GM19239 (cell line): ENCODE measurements around the gene GABRG3.

Experiments
- DNase-seq: peaks from one replicate; pipeline ENCODE4 v3.0.0; 2011; ENCODE audit warnings: low spot score; ENCODE audit not compliant: insufficient read length
- FAIRE-seq: peaks from 2 replicates; lab custom pipeline; 2011; peaks lifted over from hg19 to GRCh38; lab: Jason Lieb, UNC

The GABRG3 gene

DNA sequence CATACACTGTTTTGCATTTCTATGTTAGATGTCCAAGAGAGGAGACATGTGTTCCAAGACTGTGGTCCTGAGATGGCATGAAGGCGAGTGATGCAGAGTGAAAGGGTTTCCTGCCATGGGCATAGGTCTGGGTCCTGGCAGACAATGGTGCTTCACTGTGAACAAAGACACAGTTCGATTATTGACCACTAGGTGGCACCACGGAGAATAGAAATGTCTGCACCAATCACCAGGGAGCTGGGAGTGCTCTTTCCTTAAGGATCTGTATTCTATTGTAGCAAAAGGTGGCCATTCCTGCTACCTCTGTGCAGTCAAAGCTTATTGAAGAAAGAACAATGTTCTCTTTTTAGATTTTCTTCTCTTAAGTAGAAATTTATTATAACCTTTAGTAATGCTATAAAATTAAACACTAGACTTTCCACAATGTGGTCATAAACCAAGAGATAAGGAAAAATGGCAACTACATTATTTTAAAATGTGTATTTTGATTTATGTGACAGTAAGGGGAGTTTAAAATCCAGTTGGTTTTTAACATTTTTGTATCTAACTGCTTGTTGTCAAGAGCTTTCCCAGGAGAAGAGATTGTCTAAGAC lies 88.7 kb downstream of the GABRG3 start:
- FAIRE-seq (no peak), DNase-seq (peak; percentile 35)

DNA sequence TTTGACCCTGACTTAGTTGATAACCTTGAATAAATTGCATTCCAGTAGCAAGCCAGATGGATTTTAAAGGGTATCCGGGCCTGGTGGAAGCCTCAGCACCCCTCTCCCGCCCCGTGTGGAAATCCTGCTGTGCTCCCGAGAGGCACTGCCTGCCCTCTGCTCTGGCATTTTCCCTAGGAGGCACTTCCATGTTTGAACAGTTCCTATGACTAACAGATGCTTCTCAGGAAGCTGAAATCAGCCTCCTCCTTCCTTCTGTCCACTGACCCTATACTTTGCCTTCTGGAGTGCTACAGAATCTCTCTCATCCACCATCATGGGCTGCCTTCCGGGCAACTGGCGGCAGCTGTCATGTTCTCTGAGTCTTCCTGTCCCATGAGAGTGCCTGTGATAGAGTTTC lies 90.8 kb downstream of the GABRG3 start:
- DNase-seq (no peak), FAIRE-seq (no peak)

DNA sequence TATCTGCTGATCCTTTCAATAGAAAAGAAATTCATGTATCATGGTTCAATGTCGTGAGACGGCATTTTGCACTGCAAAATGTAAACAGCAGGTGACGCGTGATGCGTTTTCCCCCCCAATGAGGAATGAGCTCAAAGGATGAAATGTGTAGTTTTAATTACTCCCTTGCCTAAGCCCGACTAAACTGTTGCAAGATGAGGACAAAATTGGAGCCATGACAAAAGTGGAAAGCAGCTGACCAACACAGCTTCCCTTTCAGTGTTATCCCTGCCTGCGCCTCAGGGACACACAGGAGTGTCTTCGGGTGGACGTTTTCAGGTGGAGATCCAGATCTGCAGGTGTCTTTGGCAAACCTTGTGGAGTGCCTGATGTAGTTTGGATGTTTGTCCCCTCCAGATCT lies 92.0 kb downstream of the GABRG3 start:
- no peak for FAIRE-seq

DNA sequence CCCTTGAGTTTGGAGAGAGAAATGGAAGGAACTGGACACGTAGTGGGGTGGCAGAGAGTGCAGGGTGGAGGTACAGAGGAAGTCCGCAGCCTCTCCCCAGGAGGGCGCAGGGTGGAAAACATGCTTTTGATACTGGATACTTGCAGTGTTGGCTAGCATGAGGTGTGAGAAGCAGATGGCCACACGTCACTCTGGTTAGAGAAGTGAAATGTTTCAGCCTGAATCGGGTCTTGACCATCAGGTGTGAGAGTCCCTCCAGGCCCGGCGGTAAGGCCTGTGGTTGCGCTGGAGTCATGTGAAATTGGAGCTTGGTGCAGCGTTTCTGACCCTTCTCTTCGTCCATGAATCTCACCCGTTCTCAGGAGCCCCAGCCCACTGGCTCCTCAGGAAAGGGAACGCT lies 93.1 kb downstream of the GABRG3 start:
- DNase-seq (no peak), FAIRE-seq (no peak)

More for the DNA sequence above, 92.0 kb downstream of the GABRG3 start:
- no peak for DNase-seq

DNA sequence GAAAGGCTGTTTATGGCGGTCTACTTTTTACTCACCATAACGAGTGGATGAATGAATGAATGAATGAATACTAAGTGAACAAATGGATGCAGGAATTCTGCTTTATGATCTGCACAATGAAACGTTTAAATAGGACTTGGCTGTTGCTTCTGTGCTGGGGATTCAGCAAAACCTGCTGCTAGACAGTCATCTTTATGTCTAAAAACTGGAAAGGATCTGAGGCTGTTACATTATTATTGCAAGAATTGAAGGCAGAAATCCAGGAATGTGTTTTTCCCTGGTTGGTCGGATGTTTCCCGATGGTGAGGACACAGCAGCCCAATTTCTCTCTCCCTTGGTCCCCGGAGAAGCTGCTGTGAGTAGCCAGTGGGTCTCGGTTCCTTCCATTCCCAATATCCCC lies 94.2 kb downstream of the GABRG3 start:
- no peak for DNase-seq
- no peak for FAIRE-seq

DNA sequence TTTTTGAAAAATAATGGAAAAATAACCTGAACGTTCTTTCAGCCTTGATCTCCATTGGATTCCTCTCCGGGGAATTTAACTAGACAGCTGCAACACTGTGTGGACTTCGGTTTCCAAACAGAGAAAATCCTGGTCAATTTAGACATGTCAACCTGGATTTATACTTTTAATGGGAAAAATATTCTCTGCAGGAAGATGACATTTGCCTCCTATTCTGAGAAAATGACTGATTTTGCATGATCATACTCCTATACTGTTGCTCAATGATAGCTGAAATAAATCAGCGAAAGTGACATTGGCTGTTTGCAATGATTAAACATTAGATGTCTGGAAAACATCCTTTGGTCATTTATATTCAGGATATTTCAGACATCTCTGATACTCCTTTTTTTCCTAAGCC lies 94.8 kb downstream of the GABRG3 start:
- DNase-seq, result no peak
- FAIRE-seq, result no peak

DNA sequence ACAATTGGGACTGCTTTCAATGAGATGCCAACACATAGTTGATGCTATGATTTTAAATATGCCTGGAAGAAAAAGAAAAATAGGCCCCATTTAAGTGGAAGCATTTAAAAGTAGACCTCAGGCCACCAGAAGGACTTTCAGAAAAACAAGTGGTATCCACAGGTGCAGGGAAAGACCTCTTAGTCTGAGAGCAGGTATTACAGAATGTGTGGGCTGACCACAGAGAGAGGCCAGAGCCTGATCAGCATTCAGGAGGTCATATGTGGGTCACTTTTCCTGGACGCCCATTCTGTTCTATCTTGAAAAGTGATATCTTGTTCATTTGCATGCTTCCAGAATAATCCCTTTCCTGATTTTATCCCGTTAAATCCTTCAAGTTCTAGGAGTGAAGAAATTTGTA lies 95.5 kb downstream of the GABRG3 start:
- FAIRE-seq, result no peak
- DNase-seq, result no peak

DNA sequence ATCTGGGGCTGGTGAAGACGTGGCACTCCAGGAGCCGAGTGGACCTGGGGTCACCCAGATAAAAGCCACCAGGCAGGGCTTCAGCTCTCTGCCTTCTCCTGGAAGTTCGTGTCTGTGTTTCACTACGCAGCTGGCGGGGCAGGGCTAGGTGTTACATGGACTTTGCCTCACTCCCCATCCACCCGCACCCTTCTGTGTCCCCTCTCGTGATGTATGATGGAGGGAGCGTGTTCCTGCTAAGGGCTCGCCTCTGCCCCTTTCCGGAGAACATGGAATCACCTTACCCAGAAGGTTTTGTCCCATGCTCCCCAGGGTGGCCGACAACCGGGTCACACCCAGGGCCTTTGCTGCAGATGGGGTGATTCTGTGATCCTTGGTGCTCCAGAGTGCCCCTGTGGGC lies 96.2 kb downstream of the GABRG3 start:
- no peak for DNase-seq
- no peak for FAIRE-seq

DNA sequence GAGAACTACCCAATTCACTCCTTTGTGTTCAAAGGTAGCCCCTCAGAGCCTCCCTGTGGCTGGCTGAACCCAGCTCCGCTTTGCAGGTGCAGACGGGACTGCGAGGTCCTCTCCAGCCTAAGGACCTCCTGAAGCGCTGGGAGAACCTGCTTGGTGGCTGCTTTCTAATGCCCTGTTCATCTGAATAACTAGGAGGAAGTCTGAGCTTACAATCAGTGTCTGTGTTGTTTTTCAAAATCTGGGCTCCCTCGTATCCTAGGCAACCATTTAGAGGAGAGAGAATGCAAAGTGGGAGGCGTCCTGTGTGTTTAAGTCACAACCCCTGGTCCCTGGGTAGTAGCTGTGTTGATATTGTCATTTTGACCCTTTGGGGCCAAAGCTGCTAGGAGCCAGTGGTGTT lies 99.9 kb downstream of the GABRG3 start:
- FAIRE-seq (no peak), DNase-seq (no peak)

DNA sequence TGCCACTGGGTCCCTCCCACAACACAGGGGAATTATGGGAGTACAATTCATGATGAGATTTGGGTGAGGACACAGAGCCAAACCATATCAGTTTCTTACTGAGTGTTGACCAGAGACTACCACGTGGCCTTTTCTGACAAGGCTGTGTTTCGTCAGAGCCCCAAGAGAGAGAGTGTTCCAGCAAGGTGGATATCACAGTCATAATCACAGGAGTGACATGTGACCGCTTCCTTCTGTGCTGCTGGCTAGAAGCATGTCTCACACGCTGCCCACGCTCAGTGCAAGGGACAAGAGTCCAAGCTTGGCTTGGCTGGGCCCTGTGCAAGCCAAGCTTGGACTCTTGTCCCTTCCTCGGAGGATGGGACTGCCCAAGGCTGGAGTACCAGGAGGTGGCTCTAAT lies 103.2 kb downstream of the GABRG3 start:
- no peak for DNase-seq
- no peak for FAIRE-seq

DNA sequence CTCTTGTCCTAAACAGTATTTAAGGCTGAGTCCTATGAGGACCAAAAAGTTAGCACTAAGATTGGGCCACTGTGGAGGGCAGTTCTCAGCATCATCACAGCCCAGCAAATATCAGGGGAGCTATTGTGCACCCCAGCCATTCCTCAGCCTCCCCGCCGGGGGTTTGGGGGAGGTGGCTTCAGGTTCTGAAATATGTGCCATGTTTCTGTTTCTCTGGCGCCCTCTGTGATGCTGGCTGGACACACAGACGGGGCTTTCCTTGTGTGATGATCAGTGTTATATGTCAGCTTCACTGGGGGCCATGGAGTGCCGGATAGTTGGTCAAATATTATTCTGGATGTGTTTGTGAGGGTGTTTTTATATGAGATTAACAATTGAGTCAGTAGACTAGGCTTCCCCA lies 106.8 kb downstream of the GABRG3 start:
- DNase-seq, result no peak

DNA sequence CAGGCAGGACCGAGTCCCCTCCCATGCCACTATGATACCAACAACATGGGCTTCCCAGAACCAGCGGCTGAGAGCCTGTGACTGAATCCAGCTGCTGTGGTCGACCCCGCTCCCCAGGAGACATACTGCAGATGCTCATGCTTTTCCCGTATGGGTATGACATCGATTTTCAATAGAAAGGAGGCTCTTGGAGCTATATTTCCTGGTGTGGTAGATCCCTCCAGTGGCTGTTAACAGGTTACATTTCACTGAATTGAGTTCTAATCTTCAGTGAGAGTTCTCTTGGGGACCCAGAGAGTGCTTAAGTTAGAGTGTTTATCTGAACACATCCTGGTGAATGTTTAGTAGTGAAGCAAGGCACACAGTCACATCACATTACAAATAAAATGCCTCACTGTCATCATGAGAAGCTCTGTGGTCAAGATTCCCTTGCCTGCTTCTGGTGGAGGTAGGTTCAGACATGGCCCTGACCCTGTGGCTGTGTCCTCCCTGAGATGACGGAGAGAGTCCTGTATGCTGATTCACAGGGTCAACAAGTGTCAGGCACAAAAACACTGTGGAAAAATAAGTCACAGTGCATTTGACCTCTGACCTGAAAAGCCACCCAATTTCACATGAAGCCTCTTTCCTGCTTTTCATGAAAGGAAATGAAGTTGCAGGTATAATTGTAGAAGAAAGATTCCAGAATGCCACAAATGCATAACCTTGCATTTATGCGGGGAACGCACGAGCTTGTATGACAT lies 110.9 kb downstream of the GABRG3 start:
- FAIRE-seq (no peak), DNase-seq (no peak)

More for the DNA sequence above, 106.8 kb downstream of the GABRG3 start:
- FAIRE-seq, result no peak

DNA sequence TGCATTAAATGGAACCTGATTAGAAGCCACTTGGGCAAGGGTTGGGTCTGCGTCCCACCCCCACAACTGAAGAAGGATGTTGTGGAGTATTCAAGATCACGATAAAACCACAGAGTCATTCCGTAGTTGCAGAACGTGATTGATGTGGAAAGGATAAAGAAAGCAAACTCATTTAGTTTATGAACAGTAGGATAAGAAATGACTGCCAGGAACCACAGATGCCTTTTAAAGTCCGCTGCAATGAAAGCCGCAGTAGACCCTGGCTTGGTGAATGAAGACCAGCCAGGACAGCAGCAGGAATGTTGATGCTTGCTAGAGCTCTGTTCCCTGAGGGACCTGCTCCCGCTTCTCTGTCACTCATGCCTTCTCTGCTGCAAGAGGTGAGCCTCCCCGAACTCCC lies 111.5 kb downstream of the GABRG3 start:
- FAIRE-seq, result no peak

DNA sequence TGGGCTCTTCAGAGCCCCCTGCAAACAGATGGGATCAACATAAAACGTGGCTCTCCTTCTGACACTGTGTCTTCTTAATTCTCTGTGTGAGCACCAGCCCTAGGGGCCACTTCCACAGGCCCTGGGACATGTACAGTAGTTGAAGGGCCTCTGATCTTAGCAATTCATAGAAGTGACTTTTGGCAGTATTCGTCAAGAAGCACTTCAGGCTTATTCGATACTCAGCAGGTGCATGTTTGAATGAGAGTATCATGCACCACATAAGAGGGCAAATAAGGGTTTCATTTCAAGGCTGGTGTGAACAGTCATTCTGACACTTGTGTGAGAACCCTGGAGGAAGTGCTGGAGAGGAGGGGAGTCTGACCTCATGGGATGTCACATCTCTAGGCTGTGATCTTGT lies 113.9 kb downstream of the GABRG3 start:
- DNase-seq (no peak), FAIRE-seq (no peak)

More for the DNA sequence above, 111.5 kb downstream of the GABRG3 start:
- DNase-seq, result no peak

DNA sequence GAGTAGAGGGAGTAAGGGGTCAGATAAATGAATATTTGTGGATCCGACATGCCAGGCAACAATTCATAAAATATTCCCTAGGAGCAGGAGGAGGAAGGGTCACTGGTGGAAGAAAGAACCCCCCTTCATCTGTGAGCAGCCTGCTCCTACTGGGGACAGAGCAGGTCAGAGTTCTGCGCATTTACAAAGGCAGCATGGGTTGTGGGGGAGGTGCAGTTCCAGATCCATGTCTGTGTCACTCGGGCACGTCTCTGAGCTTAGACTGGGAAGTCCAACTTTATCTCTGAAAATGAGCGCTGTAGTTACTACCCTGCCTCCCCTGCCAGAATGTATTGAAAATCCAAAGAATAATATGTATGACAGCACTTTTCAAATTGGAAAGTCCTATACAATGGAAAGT lies 115.2 kb downstream of the GABRG3 start:
- DNase-seq, result no peak
- FAIRE-seq, result no peak

DNA sequence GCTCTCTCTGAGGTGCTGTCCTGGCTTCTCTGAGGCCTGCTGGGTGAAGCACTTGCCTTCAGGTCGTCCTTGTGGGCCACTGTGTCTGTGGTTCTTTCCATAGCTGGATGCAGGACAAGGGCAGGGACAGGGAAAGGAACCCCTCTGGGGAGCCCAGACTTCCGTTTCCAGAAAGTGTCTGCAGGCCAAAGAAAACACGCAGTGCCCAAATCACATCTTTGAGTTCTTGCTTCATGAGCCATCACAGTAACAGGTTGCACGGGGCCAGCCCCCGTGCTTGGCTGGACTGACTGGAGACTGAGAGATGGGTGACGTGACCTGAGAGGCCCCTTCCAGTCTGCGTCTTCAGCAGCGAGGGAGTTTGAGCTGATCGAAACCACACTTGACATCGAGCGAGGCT lies 115.8 kb downstream of the GABRG3 start:
- FAIRE-seq (no peak), DNase-seq (no peak)

DNA sequence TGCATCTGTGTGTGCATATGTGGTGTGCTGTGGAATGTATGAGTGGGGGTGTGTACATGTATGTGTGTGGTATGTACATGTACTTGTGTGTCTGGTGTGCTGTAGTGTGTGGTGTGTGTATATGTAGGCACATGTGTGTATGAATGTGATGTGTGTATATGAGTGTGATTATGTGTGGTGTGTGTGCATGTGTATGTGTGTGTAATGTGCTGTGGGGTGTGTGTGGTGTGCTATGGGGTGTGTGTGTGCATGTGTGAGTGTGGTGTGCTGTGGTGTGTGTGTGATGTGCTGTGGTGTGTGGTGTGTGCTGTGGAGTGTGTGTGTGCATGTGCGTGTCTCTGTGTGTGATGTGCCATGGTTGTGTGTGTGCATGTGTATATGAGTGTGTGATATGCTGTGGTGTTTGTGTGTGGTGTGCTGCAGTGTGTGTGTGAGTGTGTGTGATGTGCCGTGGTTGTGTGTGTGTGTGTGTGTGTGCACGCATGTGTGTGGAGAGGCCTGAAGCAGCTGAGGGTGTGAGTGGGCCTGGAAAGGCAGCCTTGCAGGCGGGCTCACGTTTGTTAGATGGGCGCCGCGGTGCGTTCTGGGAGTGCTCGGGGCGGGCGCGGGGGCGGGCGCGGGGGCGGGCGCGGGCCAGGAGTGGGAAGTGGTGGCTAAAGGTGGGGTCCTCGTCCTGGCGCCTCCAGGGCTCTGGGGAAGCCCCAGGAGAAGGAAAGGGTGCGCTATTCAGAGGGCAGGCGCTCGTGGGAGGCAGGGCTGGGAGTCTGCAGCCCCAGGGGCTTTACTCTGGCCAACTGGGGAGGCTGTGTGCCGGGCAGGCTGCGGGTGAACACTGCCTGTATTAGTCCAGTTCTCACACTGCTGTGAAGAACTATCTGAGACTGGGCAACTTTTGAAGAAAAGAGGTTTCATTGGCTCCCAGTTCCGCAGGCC lies 116.9 kb downstream of the GABRG3 start:
- FAIRE-seq (no peak), DNase-seq (no peak)

DNA sequence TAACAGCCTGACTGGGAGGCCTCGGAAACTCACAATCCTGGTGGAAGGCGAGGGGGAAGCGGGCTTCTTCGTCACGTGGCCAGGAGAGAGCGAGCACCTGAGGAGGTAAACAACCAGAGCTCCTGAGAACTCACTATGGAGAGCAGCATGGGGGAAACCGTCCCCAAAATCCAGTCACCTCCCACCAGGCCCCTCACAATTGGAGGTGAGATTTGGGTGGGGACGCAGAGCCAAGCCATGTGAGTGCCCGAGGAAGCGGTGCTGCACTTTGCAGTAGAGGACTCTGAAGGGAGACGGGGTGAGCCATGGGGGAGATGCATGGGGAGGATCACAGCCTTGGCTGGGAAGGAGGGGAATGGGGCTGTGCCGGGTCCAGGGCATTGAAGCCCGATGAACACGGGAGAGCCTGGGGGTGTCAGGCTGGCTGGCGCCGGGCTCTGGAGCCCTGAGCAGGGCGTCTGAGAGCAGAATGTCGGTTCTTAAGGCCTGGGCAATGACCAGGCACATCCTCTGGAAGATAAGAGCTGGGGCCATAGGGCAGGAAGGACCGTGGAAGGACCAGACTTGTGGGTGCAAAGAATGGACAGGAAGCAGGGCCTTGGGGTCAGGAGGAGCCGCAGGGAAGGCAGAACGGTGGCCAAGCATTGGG lies 117.7 kb downstream of the GABRG3 start:
- DNase-seq, result no peak
- FAIRE-seq, result no peak

DNA sequence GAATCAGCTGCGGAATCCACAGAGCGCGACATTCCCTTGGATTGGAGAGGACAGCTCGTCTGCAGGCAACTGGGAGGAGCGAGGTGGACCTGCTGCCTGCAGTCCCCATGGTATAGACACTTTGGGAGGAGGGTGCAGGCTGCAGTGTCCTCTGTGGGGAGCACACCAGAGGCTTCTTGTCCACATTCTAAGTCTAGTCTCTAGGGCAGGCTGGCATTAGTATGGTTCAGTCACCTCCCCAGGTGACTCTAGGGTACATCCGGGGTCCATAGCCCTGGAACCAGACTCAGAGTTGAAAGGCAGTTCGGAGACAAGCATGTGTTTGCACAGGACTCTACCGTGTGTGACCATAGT lies 118.2 kb downstream of the GABRG3 start:
- DNase-seq (no peak), FAIRE-seq (no peak)

DNA sequence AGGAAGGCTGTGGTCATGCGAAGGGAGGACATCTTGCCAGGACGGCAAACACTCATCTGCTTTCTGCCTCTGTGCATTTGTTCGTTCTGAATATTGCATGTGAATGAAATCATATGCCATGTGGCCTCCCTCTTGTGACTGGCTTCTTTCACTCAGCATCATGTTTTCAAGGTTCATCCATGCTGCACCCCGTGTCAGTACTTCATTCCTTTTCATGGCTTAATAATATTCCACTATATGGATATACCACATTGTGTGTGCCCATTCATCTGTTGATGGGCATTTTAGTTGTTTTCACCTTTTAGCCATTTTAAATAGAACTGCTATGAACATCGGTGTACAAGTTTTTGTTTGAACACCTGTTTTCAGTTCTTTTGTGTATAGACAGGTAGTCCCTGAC lies 118.7 kb downstream of the GABRG3 start:
- no peak for DNase-seq
- FAIRE-seq, result no peak
